Activated gamma-delta T cell treated with anti-CD3 and anti-CD28 coated beads, Interleukin-2, amount 50 U/mL, for 16 hours (primary cell): ENCODE results near the gene DHRS7.

Experiments used
- DNase-seq: peaks from one replicate; pipeline ENCODE4 v3.0.0-alpha.2; 2020; ENCODE audit warnings: low read depth

DHRS7 gene, protein sequence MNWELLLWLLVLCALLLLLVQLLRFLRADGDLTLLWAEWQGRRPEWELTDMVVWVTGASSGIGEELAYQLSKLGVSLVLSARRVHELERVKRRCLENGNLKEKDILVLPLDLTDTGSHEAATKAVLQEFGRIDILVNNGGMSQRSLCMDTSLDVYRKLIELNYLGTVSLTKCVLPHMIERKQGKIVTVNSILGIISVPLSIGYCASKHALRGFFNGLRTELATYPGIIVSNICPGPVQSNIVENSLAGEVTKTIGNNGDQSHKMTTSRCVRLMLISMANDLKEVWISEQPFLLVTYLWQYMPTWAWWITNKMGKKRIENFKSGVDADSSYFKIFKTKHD

DNA sequence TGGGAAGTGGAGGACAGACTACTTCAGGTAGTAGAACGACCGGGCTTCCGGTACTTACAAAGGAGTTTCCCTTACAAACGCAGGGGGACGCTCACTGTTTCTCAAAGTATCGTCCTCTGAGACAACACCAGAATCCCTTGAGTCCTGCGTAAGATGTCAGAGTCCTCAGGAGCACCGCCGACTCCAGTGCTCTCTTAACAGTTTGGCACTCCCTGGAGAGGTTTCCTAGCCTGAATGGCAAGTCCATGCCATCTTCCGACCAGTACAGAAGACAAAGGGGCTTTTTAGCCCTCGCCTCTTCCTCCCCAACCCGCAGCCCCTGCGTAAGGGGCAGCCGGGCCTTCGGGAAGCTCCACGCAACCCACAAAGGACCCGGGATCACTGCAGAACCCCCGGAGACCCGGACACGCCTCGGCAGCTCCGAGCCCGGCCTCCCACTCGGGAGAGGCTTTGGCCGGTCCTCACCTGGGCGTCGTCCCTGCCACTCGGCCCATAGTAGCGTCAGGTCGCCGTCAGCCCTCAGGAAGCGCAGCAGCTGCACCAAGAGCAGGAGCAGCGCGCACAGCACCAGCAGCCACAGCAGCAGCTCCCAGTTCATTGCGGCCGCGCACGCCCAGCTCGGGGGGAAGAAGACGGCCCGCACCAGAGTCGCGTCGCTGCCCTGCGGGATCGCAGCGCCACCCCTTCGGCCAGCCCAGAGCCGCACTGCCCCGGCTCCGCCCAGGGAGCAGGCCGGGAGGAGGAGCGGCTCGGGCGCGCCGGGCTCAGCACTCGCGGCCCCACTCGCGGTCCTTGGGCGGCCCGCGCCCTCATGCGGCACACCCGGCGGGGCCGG lies at the start of gene DHRS7:
DHRS7 (minus strand) TSS at position 687 of the 835 bp plus-strand sequence; CDS start at position 598, 89 bp downstream.
- peak; percentile 29 for DNase-seq

DNA sequence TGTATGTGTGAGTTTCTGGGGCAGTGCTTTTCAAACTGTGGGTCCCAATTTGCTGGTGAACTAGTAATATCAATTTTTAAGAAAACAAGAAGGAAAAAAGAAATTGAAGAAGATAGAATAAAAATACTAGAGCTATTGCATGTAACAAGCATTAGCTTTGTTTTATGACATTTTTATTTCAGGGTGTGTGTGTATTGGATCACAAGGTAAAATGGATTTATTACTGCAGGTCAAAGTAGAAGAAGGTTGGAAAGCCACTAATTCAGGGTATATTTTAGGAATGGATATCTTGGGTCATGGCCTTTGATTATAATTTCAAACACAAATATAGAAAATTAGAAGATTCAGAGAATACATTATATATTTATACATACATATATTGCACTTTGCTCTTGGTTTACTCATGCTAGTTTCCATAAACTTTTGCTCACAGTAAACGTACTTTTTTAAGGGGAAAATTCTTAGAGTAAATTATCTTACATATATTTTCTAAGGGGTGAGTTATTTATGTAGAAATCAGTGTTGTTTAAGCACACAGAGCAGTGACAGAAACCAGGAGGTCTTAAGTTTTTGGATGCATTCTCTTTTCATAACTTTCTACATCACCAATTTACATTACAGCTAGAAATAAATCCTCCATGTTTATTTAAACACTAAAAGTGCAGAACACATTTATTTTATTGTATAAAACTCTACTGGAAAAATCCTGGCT lies 49.4 kb upstream of the DHRS7 start:
- DNase-seq = no peak

DNA sequence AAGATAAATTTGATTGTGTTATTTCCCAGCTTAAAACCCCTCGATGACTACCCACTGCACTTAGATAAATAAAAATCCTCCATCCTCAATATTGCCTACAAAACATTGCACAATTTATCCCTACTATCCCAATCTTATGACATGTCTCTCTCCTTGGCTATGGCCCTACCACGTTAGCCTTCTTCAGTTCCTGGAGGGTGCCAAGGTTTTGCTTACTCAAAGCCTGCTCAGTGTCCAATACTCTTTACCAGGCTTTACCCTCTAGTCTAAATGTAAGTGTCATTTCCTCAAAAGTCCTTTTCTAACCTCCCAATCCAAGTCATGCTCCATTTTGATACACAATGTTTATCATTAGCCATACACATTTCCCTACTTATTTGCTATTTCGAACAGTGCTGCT lies 48.8 kb upstream of the DHRS7 start:
- DNase-seq = no peak

DNA sequence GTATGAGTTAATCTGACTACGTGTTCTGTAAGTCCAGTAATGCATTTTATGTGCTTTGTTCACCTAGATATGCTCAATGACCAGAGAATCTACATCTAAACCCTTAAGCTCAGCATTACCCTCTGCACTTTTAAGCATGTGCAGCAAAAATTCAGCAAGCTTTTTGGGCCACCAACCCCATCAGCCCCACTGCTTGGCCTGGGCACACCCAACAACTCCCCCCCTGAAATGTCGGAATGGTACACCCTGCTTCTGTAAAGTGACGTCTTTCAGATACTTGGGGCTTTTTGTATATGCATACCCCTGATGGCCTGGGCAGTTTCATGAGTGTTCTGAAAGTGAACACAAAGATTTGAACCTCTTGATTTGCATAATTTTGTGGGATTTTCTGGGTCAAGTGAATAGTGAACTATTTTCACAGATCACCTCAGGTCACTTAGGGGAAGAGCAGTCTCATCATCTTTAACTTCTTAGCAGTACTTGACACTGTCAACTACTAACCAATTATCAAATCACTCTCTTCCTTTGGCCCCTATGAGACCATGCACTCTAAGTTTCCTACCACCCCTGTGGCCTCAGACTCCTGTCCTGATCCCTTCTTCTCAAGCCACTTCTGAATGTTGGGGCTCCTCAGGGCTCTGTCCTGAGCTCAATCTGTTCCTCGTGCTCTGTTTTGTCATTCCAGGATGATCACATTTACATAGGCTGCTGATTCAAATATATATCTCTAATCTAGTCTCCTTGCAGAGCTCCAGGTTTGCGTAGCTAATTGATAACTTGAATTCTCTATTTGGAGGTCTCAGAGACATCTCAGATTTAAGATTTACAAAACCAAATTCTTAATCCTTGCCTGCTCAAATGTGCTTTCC lies 47.5 kb upstream of the DHRS7 start:
- DNase-seq = no peak

DNA sequence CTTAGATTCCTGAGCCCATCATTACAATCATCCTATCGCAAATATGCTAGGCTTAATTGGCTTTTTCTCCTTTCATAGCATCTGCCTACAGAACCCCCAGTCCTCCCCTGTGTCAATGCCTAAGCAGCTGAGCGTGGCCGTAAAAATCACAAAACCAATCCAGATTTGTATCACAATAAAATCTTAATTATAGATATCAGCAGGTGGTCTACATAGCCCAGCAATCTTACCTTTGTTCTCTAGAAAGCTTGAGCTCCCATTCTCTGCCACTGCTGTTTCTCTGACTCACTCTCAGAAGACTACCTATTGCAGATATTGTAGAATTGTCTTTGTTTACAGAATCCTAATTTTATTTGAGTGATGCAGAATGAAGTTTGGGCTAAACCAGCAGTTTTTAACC lies 46.0 kb upstream of the DHRS7 start:
- no peak for DNase-seq

DNA sequence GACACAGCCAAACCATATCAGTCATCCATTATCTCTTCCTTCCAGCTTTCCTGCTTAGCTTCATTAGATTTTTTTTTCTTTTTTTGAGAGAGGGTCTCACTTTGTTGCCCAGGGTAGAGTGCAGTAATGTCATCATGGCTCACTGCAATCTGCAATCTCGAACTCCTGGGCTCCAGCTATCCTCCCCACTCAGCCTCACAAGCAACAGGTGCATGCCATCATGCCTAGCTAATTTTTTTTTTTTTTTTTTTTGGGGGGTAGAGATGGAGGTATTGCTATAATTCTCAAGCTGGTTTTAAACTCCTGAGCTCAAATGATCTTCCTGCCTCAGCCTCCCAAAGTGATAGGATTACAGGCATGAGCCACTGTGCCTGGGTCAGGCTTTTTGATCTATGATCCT lies 45.5 kb upstream of the DHRS7 start:
- no peak for DNase-seq

DNA sequence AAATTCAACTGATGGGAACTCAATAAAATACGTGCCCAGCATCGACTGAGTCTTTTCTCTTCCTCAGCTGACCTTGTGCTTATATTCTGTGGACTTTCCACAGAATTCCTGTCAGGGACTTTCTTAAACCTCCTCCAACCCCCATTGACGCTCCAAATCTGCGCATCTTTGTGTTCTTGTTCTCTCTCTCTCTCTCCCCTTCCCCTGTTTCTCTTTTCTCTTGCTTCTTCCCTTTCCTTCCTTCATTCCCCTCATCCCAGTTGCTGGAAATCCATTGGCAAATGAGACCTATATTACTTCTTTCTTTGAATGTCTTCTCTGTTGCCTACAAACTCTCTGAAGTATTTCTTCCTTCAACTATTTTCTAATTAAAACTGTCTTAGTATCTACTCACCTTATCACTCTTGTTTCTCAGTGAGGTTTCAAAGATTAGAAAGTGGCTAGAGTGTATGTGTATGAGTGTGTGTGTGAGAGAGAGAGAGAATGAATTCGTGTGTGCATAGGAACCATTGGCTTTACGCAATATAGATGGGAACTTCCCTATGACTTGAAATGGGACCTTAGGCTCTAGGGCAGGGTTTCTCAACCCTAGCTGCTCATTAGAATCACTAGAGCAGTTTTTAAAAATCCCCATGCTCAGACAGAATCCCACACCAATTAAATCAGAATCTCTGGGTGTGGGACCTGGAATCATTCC lies 41.8 kb upstream of the DHRS7 start:
- no peak for DNase-seq

DNA sequence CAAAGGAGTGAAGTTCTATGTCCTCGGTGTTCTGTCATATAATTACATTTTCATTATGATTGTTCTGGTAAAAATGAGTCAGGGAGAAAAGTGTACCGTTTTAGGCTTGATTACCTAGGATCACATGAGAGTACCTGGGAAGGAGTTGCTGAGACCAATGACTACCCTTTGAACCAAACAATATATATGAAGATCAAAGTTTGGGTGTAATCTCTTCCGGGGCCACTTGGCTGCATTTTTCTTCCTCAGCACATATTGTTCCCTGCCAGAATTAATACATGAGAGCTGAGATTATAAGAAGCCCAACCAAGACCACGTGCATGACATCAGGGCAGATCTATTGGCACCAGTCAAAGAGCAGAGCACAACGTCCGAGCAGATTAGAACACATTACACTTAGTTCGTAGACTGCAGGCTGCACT lies 41.1 kb upstream of the DHRS7 start:
- DNase-seq = no peak

DNA sequence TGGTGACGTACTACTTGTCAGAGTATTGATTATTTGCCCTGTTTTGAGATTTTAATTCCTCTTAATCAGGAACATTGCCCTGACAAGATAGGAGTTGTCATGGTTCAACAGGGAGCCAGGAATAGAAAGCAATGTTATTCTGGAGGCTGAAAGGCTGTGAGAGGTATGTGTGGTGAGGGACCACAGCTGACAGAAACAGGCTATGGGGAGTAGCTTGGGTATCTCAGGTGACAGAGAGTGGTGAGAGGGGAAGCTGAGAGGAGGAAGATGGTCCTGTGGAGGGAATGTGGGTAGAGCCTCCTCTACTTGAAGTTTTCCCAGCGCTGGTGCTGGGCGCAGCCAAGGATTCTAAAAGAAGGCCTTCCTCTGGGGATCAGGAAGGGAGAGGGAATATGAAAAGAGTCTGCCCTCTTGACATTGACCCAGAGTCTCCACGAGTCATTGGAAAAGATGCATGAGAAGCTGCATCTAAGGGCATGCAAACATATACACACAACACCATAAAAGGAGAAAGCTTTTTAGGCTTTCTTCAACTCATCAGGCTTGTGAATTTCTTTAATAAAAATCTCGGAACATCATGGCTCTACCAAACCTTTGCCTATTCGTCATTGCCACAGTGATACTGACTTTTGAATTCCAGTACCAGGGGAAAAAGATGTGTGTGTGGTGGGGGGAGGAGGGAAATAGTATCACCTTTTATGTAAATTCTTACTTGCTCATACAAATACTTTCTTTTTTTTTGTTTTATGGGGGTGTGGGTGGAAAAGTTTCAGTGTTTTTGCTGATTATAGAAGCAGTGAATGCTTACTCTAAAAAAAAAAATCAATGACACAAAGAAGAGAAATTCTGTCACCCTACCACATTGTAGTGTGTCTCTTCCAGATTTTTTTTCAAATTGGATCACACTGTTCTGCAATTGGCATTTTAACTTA lies 39.9 kb upstream of the DHRS7 start:
- no peak for DNase-seq

DNA sequence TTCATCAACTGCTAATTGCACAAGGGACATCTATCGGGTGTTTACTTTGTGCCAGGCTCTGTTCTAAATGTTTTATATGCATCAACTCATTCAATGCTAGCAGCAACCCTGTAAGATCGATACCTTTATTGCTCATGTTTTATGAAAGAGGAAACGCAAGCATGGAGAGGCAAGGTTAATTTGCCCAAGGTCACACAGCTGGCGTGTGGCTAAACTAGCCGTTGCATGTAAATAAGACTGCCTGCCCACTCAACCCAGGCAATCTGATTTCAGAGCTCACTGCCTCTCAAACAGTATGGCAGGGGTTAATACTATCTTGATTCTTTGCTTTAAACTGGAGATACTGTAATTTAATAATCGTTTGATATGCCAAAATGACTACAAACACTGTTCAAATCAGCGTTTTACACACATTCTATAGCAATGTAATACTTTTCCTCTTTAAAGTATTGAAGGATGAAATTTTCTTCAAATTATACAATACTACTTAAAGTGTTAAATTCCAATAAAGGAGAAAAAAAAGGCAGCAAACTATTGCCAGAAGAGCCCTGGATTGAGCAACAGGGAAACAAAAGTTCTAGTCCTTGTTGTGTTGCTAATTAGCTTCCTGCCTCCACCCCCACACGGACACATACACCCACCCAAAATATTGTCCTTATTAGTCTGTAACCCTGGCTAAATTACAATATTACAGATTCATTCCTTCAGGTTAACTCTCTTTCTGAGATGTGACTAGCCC lies 39.1 kb upstream of the DHRS7 start:
- DNase-seq = no peak

DNA sequence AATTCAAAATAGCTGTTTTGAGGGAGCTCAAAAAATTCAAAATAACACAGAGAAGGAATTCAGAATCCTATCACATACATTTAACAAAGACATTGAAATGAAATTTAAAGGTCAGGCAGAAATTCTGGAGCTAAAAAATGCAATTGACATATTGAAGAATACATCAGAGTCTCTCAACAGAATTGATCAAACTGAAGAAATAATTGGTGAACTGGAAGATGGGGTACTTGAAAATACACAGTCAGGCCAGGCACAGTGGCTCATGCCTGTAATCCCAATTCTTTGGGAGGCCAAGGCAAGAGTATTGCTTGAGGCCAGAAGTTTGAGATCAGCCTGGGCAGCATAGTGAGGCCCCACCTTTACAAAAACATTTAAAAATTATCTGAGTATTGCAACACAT lies 34.1 kb upstream of the DHRS7 start:
- no peak for DNase-seq

DNA sequence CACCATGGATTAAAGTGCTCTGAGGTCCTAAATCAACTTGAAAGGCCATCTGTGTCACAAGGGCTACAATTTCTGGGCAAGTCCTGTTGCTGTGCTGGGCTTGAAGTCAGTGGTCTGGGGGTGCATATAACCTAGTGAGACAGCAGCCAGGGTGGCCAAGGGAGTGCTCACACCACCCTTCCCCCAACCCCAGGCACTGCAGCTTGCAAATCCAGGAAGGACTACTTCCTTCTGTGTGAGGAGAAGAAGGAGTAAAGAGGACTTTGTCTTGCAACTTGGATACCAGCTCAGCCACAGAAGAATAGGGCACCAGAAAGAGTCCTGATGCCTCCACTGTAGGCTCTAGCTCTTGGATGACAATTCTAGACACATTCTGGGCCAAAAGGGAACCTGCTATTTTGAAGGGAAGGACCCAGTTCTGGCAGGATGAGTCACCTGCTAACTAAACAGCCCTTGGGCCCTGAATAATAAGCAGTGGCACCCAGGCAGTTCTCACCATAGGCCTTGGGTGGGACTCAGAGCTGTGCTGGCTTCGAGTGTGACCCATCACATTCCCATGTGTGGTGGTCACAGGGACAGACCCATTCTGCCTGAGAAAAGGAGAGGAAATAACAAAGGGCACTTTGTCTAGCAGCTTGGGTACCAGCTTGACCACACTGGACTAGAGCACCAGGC lies 32.6 kb upstream of the DHRS7 start:
- no peak for DNase-seq

DNA sequence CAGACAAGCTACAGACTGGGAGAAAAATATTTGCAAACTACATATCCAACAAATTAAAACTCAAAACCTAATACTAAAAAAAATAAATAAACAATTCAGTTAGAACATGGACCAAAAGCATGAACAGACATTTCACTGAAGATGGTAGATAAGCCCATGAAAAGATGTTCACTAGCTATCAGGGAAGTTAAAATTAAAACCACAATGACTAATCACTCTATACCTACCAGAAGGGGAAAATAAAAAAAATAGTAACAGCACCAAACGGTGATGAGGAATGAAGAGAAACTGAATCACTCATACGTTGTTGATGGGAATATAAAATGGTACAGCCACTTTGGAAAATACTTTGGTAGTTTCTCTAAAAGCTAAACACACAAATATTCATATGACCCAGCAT lies 31.1 kb upstream of the DHRS7 start:
- no peak for DNase-seq

DNA sequence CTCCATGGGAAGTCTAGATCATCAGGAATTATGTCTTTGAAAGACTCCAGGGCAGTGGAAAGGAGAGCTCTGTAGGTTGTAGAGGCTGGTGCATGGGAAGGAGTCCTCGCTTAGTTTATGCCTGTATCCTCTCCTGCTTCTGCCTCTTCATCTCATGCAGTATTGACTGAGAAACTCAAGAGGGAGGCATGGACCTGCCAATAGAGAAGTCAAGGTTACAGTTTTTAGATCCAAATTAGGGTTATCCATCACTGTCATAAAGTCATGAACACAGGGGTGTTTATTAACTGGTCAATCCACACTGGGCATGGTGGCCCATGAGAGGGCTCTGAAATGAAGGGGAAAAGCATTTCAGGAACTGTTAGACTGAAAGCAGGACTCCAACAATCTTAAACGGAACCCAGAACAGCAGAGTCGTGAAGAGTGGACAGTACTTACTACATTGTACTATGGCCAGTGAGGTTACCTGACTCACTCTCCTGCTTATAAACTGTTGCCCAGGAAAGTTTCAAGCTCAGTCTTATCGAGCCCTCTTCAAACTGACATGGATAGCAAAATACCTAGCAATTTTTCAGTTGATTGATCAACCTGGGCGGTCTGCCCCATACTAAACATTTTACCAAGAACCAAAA lies 30.1 kb upstream of the DHRS7 start:
- no peak for DNase-seq

DNA sequence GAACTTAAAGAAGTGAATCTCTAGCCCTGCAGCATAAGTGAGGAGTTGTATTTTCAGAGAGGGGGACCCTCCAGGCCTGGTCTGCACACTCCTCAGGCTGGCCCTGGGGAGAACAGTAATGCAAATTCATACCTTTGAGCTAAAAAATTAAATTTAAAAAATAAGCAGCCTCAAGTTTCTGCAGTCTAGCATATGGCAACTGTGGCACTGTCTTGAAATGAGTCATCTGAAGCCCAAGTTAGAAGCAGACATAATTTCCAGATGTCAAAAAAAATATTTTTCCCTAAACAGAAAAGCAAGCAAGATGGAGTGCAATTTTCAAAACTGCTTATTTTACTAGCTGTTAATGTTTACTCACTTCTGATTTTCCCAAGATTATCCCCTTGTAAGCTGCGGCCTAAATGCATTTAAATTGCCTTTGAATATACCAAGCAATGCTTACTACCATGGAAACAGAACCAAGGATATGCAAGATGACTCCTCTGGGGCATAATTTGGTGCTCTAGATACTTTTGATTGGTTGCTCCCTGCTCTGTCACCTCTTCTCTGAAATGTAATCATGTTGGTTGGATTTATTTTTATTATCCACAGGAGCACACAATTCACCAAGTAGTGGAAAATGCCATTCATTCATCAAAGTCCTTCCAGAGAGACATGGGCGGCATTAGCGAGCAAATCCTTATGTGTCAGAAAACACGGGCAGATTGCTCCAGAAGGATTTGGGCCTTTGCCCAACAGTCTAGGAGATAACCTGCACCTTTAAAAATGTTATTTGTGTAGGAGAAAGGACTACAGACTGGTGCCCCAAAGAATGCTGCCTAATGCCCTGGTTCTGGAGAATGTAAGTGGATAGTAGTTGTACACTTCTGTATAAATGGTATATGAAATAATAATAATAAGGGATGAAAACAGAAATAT lies 25.0 kb upstream of the DHRS7 start:
- DNase-seq = no peak

DNA sequence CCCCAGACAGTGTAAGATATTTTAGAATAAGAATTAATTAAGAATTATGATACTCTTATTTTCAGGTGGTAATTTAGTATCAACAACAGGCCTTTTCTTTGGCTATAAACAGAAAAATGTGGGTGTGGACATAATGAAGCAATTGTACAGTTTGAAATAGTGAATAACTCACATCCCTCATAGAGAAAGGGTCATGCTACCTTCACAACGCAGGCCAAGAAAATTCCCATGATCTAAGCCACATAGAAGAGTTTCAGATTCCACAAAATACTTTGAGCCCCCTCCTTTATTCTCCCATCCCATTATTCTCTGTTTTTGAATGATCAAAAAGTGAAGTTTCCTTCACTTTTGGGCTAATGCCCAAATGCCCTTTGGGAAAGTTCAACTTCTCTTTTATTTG lies 23.5 kb upstream of the DHRS7 start:
- DNase-seq = no peak

DNA sequence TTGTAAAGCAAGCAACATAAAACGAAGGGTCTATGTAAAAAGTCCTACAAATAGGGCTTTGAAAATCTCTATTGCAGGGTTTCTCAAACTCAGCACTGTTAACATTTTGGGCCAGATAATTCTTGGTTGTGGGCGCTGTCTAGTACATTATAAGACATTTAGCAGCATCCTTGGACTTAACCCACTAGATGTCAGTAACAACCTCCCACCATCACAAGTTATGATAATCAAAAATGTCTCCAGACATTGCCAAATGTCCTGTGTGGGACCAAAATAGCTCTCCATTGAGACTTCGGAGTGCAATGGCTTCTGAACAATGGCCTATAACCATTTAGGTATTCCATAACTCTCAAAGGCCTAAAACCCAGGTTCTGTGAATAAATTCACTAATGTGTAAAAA lies 22.9 kb upstream of the DHRS7 start:
- DNase-seq = no peak
